Measurements from ENCODE around the gene MAST4. TPM values are rescaled to one million over a fixed set of nuclear protein-coding genes. Genes with fewer than 3 reads are reported as not detected.

The MAST4 gene
- total RNA-seq, 2 donors from 2014 or later, result 9.5 to 20.8 TPM

GRCh38 chr5:66704790-66705425, 108.7 kb downstream of the MAST4 start:
- H3K27me3 ChIP-seq, result no peaks in the 10 kb centered on the region
- no peak for DNase-seq
- intact Hi-C loops (cut with DNase I), result no loop called here
- no peaks in the 10 kb centered on the region for H3K4me1 ChIP-seq
- no peak overlapping the region for H3K9ac ChIP-seq (ENCODE audit: low read depth in 2 of 2, low read length in 2 of 2)
- H3K9me3 ChIP-seq, result no peaks in the 10 kb centered on the region
- no peaks in the 10 kb centered on the region for H3K36me3 ChIP-seq
- no peak overlapping the region for H3K4me3 ChIP-seq
- TF ChIP-seq, protein P1, sequence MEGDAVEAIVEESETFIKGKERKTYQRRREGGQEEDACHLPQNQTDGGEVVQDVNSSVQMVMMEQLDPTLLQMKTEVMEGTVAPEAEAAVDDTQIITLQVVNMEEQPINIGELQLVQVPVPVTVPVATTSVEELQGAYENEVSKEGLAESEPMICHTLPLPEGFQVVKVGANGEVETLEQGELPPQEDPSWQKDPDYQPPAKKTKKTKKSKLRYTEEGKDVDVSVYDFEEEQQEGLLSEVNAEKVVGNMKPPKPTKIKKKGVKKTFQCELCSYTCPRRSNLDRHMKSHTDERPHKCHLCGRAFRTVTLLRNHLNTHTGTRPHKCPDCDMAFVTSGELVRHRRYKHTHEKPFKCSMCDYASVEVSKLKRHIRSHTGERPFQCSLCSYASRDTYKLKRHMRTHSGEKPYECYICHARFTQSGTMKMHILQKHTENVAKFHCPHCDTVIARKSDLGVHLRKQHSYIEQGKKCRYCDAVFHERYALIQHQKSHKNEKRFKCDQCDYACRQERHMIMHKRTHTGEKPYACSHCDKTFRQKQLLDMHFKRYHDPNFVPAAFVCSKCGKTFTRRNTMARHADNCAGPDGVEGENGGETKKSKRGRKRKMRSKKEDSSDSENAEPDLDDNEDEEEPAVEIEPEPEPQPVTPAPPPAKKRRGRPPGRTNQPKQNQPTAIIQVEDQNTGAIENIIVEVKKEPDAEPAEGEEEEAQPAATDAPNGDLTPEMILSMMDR (IDR thresholded peaks at IDR 0.05), result no peak
- H3K27ac ChIP-seq, result no peak overlapping the region

GRCh38 chr5:66708368-66708767, 112.2 kb downstream of the MAST4 start:
- Histone ChIP-seq H3K4me3 (no peak overlapping the region), H3K4me1 (no peaks in the 10 kb centered on the region), H3K27me3 (no peaks in the 10 kb centered on the region), H3K27ac (no peak overlapping the region), H3K9me3 (no peaks in the 10 kb centered on the region), H3K9ac (ENCODE audit: low read depth in 2 of 2, low read length in 2 of 2) (no peak overlapping the region), H3K36me3 (no peaks in the 10 kb centered on the region)
- TF ChIP-seq, protein P1 (IDR thresholded peaks at IDR 0.05), result no peak
- intact Hi-C loops (cut with DNase I), result no loop called here
- no peak for DNase-seq

GRCh38 chr5:66710557-66711088, 114.4 kb downstream of the MAST4 start:
- Histone ChIP-seq H3K9ac (ENCODE audit: low read depth in 2 of 2, low read length in 2 of 2) (no peak overlapping the region), H3K27me3 (no peaks in the 10 kb centered on the region), H3K27ac (no peak overlapping the region), H3K36me3 (no peaks in the 10 kb centered on the region), H3K9me3 (no peaks in the 10 kb centered on the region), H3K4me1 (no peaks in the 10 kb centered on the region), H3K4me3 (no peak overlapping the region)
- DNase-seq, result no peak
- intact Hi-C loops (cut with DNase I), result no loop called here
- TF ChIP-seq, protein P1 (IDR thresholded peaks at IDR 0.05), result no peak

DNA sequence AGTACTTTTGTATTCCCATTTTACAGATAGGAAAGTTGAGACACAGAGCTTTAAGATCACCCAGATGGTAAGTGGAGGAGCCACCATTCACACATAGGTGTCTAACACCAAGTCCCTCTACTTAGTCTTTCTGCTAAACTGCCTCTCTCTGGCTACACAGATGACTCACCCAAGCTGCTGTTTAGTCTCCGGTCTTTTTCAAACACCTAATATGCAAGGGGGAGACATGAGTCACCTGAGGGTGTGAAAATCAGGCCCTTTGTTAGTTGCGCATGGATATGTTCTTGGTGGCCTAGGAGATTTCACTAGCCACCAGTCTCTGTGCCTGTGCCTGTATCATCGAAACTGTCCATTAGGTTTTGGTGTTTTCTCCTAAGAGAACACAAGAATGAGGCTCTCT, 117.8 kb downstream of the MAST4 start:
- Histone ChIP-seq H3K36me3 (no peaks in the 10 kb centered on the region), H3K9ac (ENCODE audit: low read depth in 2 of 2, low read length in 2 of 2) (no peak overlapping the region), H3K9me3 (no peaks in the 10 kb centered on the region), H3K4me3 (no peak overlapping the region), H3K4me1 (no peaks in the 10 kb centered on the region), H3K27ac (no peak overlapping the region), H3K27me3 (no peaks in the 10 kb centered on the region)
- no peak for DNase-seq
- TF ChIP-seq, protein P1 (IDR thresholded peaks at IDR 0.05), result no peak
- intact Hi-C loops (cut with DNase I), result no loop called here

- H3K27ac ChIP-seq, result no peak overlapping the region
- no peak overlapping the region for H3K9ac ChIP-seq (ENCODE audit: low read depth in 2 of 2, low read length in 2 of 2)
- intact Hi-C loops (cut with DNase I), result no loop called here
- no peaks in the 10 kb centered on the region for H3K4me1 ChIP-seq
- no peaks in the 10 kb centered on the region for H3K36me3 ChIP-seq
- no peaks in the 10 kb centered on the region for H3K27me3 ChIP-seq
- H3K9me3 ChIP-seq, result no peaks in the 10 kb centered on the region
- no peak overlapping the region for H3K4me3 ChIP-seq
- TF ChIP-seq, protein P1 (IDR thresholded peaks at IDR 0.05), result no peak
- no peak for DNase-seq
These were observed 121.5 kb downstream of the MAST4 start for GRCh38 chr5:66717455-66718373.
